Measurements from ENCODE around the gene CALML4. TPM values are rescaled to one million over a fixed set of nuclear protein-coding genes. Genes with fewer than 3 reads are reported as not detected.

The CALML4 gene
- polyA plus RNA-seq, 1 donor (not counting 4 experiments of a cell fraction or from before 2014, with no cell fraction given) = 7.0 TPM

GRCh38 chr15:68218847-68219798, 14.0 kb upstream of the CALML4 start:
- DNase-seq (ENCODE audit: low read depth, low spot score) = no peak
- no peak for FAIRE-seq
- Histone ChIP-seq H2AFZ (ENCODE audit: control insufficient read depth, low read length) (no peak overlapping the region), H3K79me2 (ENCODE audit: control insufficient read depth, insufficient read depth, low read length) (peaks cover 41% of the 10 kb centered on the region), H3K27ac (ENCODE audit: control insufficient read depth, insufficient read depth, low read length) (no peak overlapping the region), H4K20me1 (ENCODE audit: control insufficient read depth, extremely low read depth, insufficient read depth, low read length) (peaks cover 3% of the 10 kb centered on the region), H3K9ac (ENCODE audit: control insufficient read depth, extremely low read depth, insufficient read depth, low read length) (no peak overlapping the region), H3K4me3 (ENCODE audit: control insufficient read depth in 2 of 3, extremely low read depth in 1 of 3, insufficient read depth in 2 of 3, low read depth in 1 of 3, low read length in 3 of 3) (no peak overlapping the region), H3K4me1 (ENCODE audit: control insufficient read depth, extremely low read depth, insufficient read depth, low read length) (no peaks in the 10 kb centered on the region), H3K9me1 (ENCODE audit: control insufficient read depth, extremely low read depth, insufficient read depth, low read length) (no peaks in the 10 kb centered on the region), H3K36me3 (ENCODE audit: control insufficient read depth in 2 of 2, extremely low read depth in 1 of 2, insufficient read depth in 2 of 2, low read length in 2 of 2) (peaks cover 5 to 15% of the 10 kb centered on the region in 2 experiments), H3K9me3 (ENCODE audit: control insufficient read depth, low read depth, low read length) (no peaks in the 10 kb centered on the region), H3K27me3 (ENCODE audit: control insufficient read depth, extremely low read depth, insufficient read depth, low read length) (no peaks in the 10 kb centered on the region), H3K4me2 (ENCODE audit: control insufficient read depth, extremely low read depth, insufficient read depth, low read depth, low read length) (no peak overlapping the region)
- TF ChIP-seq EZH2 (IDR thresholded peaks at IDR 0.05; ENCODE audit: low read length) (no peak), CTCF (optimal IDR thresholded peaks at IDR 0.05 in 1 of 3, IDR thresholded peaks at IDR 0.05 in 1 of 3, conservative IDR thresholded peaks at IDR 0.05 in 1 of 3; ENCODE audit: extremely low read depth in 1 of 3, insufficient read depth in 2 of 3, low read length in 3 of 3) (no peak)
- dilution Hi-C loops (cut with MboI; ENCODE audit: extremely low pct_ligation_motif_present, low sequenced_read_pairs) = no loop called here

GRCh38 chr15:68218331-68218730, 13.2 kb upstream of the CALML4 start:
- Histone ChIP-seq H3K9ac (ENCODE audit: control insufficient read depth, extremely low read depth, insufficient read depth, low read length) (no peak overlapping the region), H3K36me3 (ENCODE audit: control insufficient read depth in 2 of 2, extremely low read depth in 1 of 2, insufficient read depth in 2 of 2, low read length in 2 of 2) (peaks cover 5 to 15% of the 10 kb centered on the region in 2 experiments), H3K27ac (ENCODE audit: control insufficient read depth, insufficient read depth, low read length) (no peak overlapping the region), H3K9me1 (ENCODE audit: control insufficient read depth, extremely low read depth, insufficient read depth, low read length) (no peaks in the 10 kb centered on the region), H3K79me2 (ENCODE audit: control insufficient read depth, insufficient read depth, low read length) (peaks cover 35% of the 10 kb centered on the region), H3K4me1 (ENCODE audit: control insufficient read depth, extremely low read depth, insufficient read depth, low read length) (no peaks in the 10 kb centered on the region), H3K27me3 (ENCODE audit: control insufficient read depth, extremely low read depth, insufficient read depth, low read length) (no peaks in the 10 kb centered on the region), H3K4me3 (ENCODE audit: control insufficient read depth in 2 of 3, extremely low read depth in 1 of 3, insufficient read depth in 2 of 3, low read depth in 1 of 3, low read length in 3 of 3) (no peak overlapping the region), H4K20me1 (ENCODE audit: control insufficient read depth, extremely low read depth, insufficient read depth, low read length) (peaks cover 2% of the 10 kb centered on the region), H3K9me3 (ENCODE audit: control insufficient read depth, low read depth, low read length) (no peaks in the 10 kb centered on the region), H3K4me2 (ENCODE audit: control insufficient read depth, extremely low read depth, insufficient read depth, low read depth, low read length) (no peak overlapping the region), H2AFZ (ENCODE audit: control insufficient read depth, low read length) (no peak overlapping the region)
- DNase-seq (ENCODE audit: low read depth, low spot score) (no peak), FAIRE-seq (no peak)
- TF ChIP-seq CTCF (optimal IDR thresholded peaks at IDR 0.05 in 1 of 3, IDR thresholded peaks at IDR 0.05 in 1 of 3, conservative IDR thresholded peaks at IDR 0.05 in 1 of 3; ENCODE audit: extremely low read depth in 1 of 3, insufficient read depth in 2 of 3, low read length in 3 of 3) (no peak), EZH2 (IDR thresholded peaks at IDR 0.05; ENCODE audit: low read length) (no peak)
- dilution Hi-C loops (cut with MboI; ENCODE audit: extremely low pct_ligation_motif_present, low sequenced_read_pairs) = no loop called here

Measured in keratinocyte (primary cell).